ENCODE results near the gene TP53RK.
"Not testable (repeated sequence)": the region's sequence is repeated elsewhere in the genome, so short reads cannot be mapped to it uniquely, and the experiment has no call there.

Gene TP53RK

DNA sequence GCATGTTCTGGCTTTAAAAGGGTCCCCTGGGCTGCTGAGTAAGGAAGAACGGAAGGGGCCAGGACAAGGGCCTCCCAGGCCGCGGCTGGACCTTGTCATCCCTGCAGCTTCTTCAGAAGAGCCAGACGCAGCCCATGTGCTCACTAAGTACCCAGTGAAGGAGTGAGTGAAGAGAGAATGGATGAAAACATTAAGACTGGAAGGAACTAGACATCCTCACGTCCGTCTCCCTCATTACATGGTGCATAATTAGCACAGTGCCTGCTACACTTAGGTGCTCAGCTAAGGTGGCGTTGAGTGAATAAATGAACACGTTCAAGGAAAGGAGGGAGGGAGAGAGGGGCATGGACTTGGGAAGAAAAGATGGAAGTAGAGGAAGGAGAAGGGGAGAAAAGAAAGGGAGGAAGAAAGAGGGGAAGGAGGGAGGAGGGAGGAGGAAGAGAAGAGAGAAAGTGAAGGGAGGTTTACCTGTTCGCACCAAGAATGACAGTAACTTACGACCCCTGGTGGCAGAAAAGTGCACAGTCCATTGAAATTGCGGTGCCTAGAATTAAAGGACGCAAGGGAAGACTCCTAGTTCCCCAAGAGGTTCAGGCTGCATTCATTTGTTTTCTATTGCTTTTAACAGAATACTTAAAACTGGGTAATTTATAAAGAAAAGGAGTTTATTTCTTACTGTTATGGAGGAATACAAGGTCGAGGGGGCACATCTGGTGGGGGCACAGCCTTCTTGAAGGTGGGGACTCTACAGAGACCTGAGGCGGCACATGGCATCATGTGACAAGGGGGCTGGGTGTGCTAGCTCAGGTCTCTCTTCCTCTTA, 8.0 kb downstream of the TP53RK start:
- TF ChIP-seq, protein P1, sequence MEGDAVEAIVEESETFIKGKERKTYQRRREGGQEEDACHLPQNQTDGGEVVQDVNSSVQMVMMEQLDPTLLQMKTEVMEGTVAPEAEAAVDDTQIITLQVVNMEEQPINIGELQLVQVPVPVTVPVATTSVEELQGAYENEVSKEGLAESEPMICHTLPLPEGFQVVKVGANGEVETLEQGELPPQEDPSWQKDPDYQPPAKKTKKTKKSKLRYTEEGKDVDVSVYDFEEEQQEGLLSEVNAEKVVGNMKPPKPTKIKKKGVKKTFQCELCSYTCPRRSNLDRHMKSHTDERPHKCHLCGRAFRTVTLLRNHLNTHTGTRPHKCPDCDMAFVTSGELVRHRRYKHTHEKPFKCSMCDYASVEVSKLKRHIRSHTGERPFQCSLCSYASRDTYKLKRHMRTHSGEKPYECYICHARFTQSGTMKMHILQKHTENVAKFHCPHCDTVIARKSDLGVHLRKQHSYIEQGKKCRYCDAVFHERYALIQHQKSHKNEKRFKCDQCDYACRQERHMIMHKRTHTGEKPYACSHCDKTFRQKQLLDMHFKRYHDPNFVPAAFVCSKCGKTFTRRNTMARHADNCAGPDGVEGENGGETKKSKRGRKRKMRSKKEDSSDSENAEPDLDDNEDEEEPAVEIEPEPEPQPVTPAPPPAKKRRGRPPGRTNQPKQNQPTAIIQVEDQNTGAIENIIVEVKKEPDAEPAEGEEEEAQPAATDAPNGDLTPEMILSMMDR (conservative IDR thresholded peaks at IDR 0.05), result peak; percentile 91
- H3K27ac ChIP-seq, result no peak overlapping the region; the same call in 1 of the 2 replicates

GRCh38 chr20:46680684-46681031, 8.6 kb downstream of the TP53RK start:
- TF ChIP-seq, protein P1 (conservative IDR thresholded peaks at IDR 0.05), result no peak
- H3K27ac ChIP-seq, result no peak overlapping the region

- TF ChIP-seq, protein P1 (conservative IDR thresholded peaks at IDR 0.05), result no peak
- H3K27ac ChIP-seq, result no peak overlapping the region
These were observed 10.7 kb downstream of the TP53RK start for GRCh38 chr20:46678516-46678915.

DNA sequence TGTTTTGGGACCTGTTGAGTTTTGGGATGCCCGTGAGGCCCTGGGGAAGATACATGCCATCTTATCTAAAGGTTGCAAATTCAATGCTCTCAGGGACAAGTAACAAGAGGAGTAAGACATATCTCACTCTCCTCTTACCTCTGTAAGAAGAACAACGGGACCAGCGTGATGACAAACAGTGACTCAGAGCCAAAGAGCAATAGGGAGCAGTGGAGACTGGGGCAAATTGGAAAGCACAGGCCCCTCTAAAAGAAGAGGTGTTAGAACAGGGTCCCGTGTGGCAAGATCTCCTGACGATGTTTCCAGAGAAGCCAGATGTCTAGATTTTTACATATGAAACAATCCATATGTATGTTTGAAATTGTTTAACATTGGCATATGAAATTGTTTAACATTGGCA, 11.6 kb downstream of the TP53RK start:
- no peak overlapping the region for H3K27ac ChIP-seq
- TF ChIP-seq, protein P1 (conservative IDR thresholded peaks at IDR 0.05), result no peak

DNA sequence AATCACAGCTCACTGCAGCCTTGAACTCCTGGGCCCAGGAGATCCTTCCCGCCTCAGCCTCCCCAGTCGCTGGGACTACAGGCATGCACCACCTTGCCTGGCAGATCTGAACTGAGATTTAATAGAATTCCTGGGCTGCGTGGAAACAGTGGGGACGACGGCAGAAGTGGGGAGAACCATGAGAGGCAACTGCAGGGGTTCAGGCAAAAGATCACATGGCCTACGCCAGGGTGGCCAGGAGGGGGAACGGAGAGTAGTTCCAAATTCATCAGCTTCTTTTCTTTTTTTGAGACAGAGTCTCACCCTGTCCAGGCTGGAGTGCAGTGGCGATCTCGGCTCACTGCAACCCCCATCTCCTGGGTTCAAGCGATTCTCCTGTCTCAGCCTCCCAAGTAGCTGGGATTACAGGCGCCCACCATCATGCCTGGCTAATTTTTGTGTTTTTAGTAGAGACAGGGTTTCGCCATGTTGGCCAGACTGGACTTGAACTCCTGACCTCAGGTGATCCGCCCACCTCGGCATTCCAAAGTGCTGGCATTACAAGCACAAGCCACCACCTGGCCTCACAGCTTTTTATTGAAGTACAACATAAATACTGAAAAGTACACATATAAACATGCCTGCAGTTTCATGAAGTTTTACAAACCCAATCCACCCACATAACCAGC, 12.5 kb downstream of the TP53RK start:
- not testable (repeated sequence) for H3K27ac ChIP-seq

DNA sequence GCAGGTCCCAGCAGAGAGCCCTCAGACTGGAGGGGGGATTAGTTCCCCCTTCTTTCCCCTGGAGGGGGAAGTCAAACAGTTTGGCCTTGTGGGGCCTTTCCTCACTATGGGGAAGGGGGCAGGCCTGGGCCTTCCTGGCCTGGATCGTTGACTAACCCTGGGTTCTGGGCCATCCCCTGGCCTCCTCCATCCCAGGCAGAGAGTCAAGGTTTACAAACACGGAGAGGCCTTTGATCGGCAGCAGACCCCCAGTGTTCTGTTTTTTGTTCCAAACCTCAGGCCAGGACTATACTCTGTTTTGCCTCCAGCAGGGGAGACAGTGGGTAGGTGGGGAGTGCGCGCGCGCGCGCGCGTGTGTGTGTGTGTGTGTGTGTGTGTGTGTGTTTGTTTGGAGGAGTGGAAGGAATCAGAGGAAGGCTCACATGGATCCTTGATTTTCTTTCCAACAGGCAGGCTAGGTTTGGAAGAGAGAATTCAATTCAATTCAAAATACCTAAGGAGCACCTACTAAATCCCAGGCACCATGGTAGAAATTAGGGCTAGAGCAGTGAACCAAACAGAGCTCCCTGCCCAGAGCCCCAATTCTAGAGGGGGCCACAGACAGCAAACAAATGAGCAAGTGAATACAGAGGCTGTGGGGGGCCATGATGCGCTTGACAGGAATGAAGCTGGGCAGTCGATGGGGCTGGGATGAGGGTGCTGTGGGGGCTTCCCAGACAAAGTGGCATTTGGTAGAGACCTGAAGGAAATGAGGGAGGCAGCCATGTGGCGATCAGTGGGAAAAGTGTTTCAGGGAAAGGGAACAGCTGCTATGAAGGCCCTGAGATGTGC, 14.8 kb downstream of the TP53RK start:
- H3K27ac ChIP-seq, result no peak overlapping the region
- TF ChIP-seq, protein P1 (conservative IDR thresholded peaks at IDR 0.05), result no peak

DNA sequence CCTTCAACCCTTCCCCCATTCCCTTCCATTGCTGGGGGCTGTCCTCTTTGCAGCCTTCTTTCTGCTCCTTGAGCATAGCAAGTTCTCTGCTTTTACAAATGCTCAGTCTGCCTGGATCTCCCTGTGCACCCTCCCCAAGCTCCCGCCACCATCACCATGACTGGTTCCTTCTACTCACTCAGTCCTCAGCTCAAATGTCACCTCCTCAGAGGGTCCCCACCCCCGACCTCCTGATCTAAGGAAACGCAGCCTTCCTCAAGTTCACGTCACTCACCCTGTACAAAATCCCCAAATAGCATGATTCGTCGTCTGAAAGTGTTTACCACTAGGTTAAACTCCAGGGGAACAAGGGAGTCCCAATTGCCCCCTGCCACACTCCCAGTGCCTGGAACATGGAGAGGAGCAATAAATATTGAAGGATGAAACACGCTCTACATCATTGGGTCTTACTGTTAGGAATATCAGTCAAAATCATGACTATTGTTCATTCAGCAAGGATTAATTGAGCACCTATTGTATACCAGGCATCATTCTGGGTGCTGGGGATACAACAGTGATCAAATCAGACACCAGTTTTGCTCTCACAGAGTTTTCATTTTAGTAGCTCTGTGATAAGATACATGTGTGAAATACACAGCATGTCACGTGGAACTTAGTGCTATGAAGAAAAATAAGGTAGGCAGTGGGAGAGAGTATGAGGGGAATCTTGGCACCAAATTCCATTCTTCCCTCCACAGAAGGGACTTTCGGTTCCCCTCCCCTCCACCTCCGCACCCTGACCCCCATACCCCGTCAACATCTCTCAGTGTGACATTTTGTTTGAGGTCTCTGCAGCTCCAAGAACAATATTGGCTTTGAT, 15.6 kb downstream of the TP53RK start:
- TF ChIP-seq, protein P1 (conservative IDR thresholded peaks at IDR 0.05), result no peak
- no peak overlapping the region for H3K27ac ChIP-seq

Data from VCaP (cell line).